Skeletal muscle satellite cell (primary cell): Measurements from ENCODE around the gene AKTIP.
"Not testable (repeated sequence)": the region's sequence is repeated elsewhere in the genome, so short reads cannot be mapped to it uniquely, and the experiment has no call there.

Source experiments
- H3K27me3 ChIP-seq: 2 replicates; pipeline ENCODE4 v1.7.0; 2013; ENCODE audit warnings: low read length; ENCODE audit not compliant: control insufficient read depth, insufficient read depth
- H3K36me3 ChIP-seq: 2 replicates; pipeline ENCODE4 v1.7.0; 2013; ENCODE audit warnings: mild to moderate bottlenecking, control low read depth, low read length; ENCODE audit not compliant: insufficient read depth
- H3K4me1 ChIP-seq: 2 replicates; pipeline ENCODE4 v1.7.0; 2013; ENCODE audit warnings: low read length; ENCODE audit not compliant: control insufficient read depth, insufficient read depth
- H3K4me2 ChIP-seq: 2 replicates; pipeline ENCODE4 v1.7.0; 2013; ENCODE audit warnings: mild to moderate bottlenecking, low read length
- H3K4me3 ChIP-seq: 2 replicates; pipeline ENCODE4 v1.7.0; 2013; ENCODE audit warnings: low read length
- H3K9ac ChIP-seq: 2 replicates; pipeline ENCODE4 v1.7.0; 2013; ENCODE audit warnings: mild to moderate bottlenecking, low read depth, low read length, moderate library complexity
- H3K9me3 ChIP-seq: replicated peaks from 2 replicates; pipeline ENCODE4 v1.7.0; 2013; ENCODE audit warnings: mild to moderate bottlenecking, control low read depth, low read length

Gene AKTIP

GRCh38 chr16:53530046-53530445, 27.0 kb upstream of the AKTIP start:
- H3K9ac ChIP-seq: no peak overlapping the region
- no peaks in the 10 kb centered on the region for H3K9me3 ChIP-seq
- H3K4me2 ChIP-seq: peak overlapping the region; percentile 66
- H3K36me3 ChIP-seq: no peaks in the 10 kb centered on the region
- H3K4me1 ChIP-seq: no peaks in the 10 kb centered on the region
- H3K27me3 ChIP-seq: no peaks in the 10 kb centered on the region
- H3K4me3 ChIP-seq: no peak overlapping the region

- Histone ChIP-seq H3K4me1 (no peaks in the 10 kb centered on the region), H3K9ac (no peak overlapping the region), H3K4me2 (peak overlapping the region; percentile 66), H3K9me3 (no peaks in the 10 kb centered on the region), H3K36me3 (no peaks in the 10 kb centered on the region), H3K27me3 (no peaks in the 10 kb centered on the region), H3K4me3 (no peak overlapping the region)
Observed at GRCh38 chr16:53529513-53529912, 26.5 kb upstream of the AKTIP start.

GRCh38 chr16:53528797-53529196, 25.8 kb upstream of the AKTIP start:
- Histone ChIP-seq H3K4me3 (no peak overlapping the region), H3K9ac (no peak overlapping the region), H3K9me3 (no peaks in the 10 kb centered on the region), H3K4me1 (no peaks in the 10 kb centered on the region), H3K4me2 (no peak overlapping the region), H3K36me3 (no peaks in the 10 kb centered on the region), H3K27me3 (no peaks in the 10 kb centered on the region)

- Histone ChIP-seq H3K4me3 (no peak overlapping the region), H3K27me3 (peaks cover 8% of the 10 kb centered on the region), H3K9me3 (no peaks in the 10 kb centered on the region), H3K4me1 (no peaks in the 10 kb centered on the region), H3K4me2 (no peak overlapping the region), H3K9ac (no peak overlapping the region), H3K36me3 (no peaks in the 10 kb centered on the region)
Observed at GRCh38 chr16:53523971-53524548, 21.1 kb upstream of the AKTIP start.

DNA sequence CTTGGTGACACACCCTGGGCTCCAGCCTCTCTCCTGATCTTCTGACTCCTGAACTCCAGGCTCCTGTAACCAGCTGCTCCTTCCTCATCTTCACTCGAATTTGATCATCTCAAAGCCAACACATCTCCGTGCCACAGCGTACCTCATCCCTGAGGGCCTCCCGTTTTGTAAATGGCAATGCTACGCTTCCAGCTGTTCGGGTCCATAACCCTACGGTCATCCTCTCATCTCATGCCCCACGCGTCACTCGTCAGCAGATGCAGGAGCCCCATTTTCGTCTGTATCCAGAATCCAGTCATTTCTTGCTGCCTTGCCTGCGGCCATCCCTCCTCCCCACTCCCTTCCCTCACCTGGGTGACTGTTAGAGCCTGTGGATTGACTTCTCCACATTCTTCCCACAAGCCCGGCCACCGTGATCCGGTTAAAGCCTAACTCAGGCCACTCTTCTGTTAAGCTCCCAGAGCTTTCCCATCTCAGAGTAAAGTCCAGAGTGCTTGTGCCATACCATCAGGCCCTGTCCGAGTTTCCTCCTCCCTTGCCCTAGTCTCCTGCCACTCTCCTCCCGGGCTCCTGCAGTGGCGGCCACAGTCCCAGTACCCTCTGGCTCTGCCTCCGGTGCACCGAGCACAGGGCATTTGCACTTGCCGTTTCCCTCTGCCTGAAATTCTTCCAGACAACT, 20.3 kb upstream of the AKTIP start:
- Histone ChIP-seq H3K9me3 (no peaks in the 10 kb centered on the region), H3K36me3 (no peaks in the 10 kb centered on the region), H3K9ac (no peak overlapping the region), H3K4me3 (no peak overlapping the region), H3K4me2 (no peak overlapping the region), H3K27me3 (peaks cover 10% of the 10 kb centered on the region), H3K4me1 (no peaks in the 10 kb centered on the region)

GRCh38 chr16:53519417-53520091, 16.5 kb upstream of the AKTIP start:
- Histone ChIP-seq H3K4me3 (no peak overlapping the region), H3K9me3 (no peaks in the 10 kb centered on the region), H3K27me3 (peaks cover 10% of the 10 kb centered on the region), H3K9ac (no peak overlapping the region), H3K36me3 (no peaks in the 10 kb centered on the region), H3K4me2 (no peak overlapping the region), H3K4me1 (no peaks in the 10 kb centered on the region)

DNA sequence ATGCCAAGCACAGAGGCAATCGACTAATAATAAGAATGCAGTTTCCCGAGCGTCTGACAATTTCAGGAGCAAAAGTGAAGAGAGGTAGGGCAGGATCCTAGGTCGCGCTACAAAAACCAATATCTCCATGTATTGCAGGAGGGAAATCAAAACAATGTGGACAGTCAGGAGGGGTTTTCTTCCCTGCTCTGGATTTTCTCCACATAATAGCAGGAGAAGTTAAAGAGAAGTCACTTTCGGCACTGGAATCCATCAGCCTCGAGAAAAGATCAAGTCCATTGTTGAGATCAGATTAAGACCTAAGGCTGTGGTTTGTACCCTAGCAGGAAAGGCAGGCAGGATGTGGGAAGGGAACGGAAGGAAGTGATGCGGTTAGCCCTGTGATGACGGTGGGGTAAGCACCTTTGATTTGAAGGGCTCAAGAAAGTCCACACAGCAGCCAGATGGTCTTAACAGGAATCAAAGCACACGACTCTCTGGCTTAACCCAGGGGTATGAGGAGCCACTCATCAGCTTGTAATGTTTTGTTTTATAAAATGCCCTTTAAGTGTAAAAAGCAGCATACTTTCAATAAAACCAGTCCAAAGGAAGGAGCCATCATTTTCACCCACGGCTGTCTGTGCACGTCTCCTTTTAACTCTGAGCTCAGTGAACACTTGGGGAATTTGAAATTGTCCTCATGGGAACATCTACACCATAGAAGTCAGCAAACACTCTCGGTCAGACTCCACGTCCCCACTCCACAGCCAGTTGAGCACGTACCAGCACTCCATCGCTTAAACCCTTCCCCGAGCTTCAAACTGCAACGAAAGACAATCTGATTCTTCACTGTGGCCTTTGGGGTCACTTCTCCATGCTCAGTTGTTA, 15.8 kb upstream of the AKTIP start:
- no peak overlapping the region for H3K9ac ChIP-seq
- H3K4me1 ChIP-seq: no peaks in the 10 kb centered on the region
- H3K4me3 ChIP-seq: no peak overlapping the region
- H3K27me3 ChIP-seq: peaks cover 10% of the 10 kb centered on the region
- H3K36me3 ChIP-seq: no peaks in the 10 kb centered on the region
- no peaks in the 10 kb centered on the region for H3K9me3 ChIP-seq
- H3K4me2 ChIP-seq: no peak overlapping the region

- no peaks in the 10 kb centered on the region for H3K36me3 ChIP-seq
- H3K4me3 ChIP-seq: no peak overlapping the region
- H3K4me1 ChIP-seq: no peaks in the 10 kb centered on the region
- no peak overlapping the region for H3K9ac ChIP-seq
- no peak overlapping the region for H3K4me2 ChIP-seq
- peaks cover 3% of the 10 kb centered on the region for H3K27me3 ChIP-seq
- no peaks in the 10 kb centered on the region for H3K9me3 ChIP-seq
Observed at GRCh38 chr16:53517851-53518250, 14.8 kb upstream of the AKTIP start.

DNA sequence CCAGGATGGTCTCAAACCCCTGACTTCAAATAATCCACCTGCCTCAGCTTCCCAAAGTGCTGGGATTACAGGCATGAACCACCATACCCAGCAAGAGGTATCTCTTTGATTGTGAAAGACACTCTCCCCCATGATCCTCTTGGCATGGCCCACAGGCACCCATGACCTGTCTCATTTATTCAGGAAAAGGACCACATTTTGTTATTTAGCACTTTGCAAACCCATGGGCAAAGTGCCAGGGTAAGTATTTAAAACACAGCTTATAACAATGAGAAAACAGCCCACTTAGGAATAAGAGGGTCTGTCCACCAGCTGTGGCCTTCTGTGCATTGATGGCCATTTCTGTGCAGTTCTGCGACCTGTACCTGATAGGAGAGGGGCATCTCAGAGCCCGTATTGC, 12.8 kb upstream of the AKTIP start:
- Histone ChIP-seq H3K27me3 (peaks cover 2% of the 10 kb centered on the region), H3K9me3 (no peaks in the 10 kb centered on the region), H3K4me3 (no peak overlapping the region), H3K9ac (no peak overlapping the region), H3K36me3 (no peaks in the 10 kb centered on the region), H3K4me2 (no peak overlapping the region), H3K4me1 (no peaks in the 10 kb centered on the region)

GRCh38 chr16:53515259-53515658, 12.2 kb upstream of the AKTIP start:
- Histone ChIP-seq H3K4me2 (no peak overlapping the region), H3K27me3 (peaks cover 2% of the 10 kb centered on the region), H3K4me3 (no peak overlapping the region), H3K9me3 (no peaks in the 10 kb centered on the region), H3K4me1 (peaks cover 1% of the 10 kb centered on the region), H3K36me3 (no peaks in the 10 kb centered on the region), H3K9ac (no peak overlapping the region)

GRCh38 chr16:53512795-53513194, 9.8 kb upstream of the AKTIP start:
- not testable (repeated sequence) for H3K9ac ChIP-seq, H3K36me3 ChIP-seq, H3K4me1 ChIP-seq, H3K4me2 ChIP-seq, H3K9me3 ChIP-seq, H3K27me3 ChIP-seq, H3K4me3 ChIP-seq
